GM18508 (cell line): Measurements from ENCODE around the gene NKX2-1.
"Not testable (repeated sequence)": the region's sequence is repeated elsewhere in the genome, so short reads cannot be mapped to it uniquely, and the experiment has no call there.

Source experiments
- ATAC-seq: cut with Tn5 transposase; IDR thresholded peaks from one replicate; pipeline ENCODE4 v1.9.1; 2021; ENCODE audit warnings: moderate number of reproducible peaks; ENCODE audit not compliant: insufficient read depth, unreplicated experiment

Gene NKX2-1

DNA sequence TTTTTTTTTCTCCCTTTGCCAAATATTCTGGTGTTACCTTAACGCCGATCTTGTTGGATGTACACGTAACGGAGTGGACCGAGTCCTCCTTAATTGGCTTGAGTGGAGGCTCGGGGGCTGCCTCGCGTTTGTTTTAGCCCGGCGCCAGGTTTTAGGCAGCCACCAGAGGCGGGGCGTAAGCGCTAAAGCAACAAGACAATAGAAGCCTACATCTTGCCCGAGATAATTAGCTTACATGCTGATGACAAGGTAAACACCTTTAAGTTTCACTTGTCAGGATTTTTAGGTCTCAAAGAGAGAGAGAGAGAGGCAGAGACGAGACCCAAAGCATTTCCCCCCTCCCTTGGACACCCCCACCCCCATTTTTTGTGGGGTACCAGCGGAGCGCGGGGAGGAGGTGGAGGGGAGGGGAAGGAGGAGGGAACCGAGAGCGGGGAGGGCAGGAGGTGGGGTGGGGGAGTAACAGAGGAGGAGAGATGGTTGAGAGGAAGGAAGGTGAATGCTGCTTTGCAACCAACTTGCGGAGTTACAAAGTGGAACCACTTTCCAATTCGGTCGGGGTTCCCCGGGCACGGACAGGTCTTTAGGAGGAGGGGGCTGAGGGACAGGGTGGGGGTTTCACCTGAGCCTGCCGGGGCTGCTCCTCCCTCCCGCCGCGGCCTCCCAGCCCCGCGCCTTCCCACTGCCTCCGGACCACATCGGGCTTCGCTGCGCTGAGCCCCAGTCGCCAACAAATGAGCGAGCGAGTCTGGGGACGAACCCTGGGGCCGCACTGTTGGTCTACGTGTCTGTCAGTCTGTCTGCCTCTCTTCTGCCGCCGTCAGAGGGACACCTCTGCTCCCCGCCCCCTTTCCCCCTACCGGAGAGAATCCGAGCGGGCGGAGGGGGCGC lies at the start of gene NKX2-1:
Gene NKX2-1, minus strand, starts transcription at position 802 of the 891 bp plus-strand sequence. Its CDS starts 103 bp downstream, at position 699.
- no peak for ATAC-seq

DNA sequence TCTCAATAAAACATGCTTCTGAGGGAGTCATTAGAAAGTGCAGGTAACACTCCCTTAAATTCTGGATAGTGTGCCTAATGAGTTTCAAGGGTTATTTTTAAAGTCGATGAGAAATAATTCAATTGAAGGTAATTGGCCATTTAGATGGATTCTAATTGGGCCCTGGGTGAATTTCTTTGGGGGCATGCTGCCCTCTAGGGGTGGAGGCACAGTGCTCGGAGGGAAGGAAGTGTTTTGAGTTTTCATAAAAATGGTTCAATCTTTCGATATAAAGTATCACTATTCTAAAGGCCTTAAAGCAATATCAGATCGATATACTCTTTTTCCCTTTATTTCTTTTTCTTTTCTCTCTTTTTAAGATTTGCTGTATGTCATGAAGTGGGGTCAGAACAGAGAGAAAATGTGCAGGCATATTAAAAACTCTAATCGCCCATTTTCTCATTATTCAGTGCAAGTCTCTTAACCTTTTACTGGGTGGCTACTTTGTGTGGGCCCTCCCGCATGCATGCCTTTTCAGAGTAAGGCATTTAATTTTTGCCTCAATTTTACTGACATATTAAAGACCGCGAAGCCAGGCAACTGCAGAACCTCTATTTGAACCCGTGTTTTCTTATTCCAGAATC lies 36.9 kb upstream of the NKX2-1 start:
- ATAC-seq = no peak

DNA sequence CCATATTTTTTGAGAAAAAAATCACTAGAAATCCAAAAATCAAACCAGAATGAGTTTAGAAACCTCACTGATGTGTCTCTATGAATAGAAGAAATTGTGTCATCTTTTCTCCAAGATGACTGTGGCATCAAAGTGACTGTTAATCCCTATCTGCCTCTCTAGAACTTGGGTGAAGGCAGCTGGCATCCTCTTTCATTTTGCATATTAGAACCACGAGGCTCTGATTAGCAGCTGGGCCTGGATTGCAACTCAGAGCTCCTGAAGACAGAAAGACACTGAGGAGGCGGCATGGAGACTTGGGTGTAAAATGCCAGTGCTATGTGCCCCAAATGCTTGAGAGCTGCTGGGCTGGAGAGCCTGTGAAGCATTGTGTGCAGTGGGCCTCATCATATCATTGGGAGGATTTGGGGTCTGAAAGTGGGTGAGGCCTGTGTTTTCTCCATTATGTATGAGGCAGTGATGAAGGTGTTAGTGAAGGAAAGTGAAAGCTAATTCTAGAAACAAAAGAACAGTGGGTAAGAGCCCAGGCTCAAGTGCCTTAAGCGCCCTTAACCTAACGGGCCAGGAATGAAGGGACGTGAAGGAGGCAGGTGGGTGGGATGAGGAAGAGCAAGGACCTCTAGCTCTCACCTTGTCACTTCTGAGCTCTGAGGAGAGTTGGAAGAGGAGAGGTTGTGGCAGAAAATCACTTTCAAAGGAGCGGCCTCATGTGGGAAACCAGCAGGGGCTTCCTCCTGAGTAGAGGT lies 36.1 kb upstream of the NKX2-1 start:
- no peak for ATAC-seq

DNA sequence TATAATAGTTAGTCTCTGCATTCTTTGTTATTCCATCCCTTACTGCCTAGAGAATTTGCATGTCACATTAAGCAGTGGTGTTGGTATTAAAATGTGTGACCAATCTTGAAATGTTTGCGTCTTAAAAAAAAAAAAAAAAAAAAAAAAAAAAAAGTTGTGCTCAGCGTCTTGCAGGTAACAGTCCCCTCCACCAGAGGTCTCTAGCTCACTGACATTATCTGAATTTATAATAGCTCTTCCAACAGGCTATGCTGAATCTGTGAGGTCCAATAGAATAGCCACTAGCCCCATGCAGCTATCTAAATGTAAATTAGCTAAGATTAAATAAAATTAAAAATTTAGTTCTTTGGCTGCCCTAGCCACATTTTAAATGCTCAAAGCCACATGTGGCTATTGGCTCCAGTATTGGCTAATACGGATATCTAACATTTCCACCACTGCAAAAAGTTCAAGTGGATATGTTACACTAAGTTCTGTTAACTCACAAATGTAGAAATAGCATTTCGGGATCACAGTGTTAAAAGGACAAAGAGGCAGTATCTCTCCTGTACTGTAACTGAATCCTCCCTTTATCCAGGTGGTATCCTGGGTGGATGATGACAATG lies 33.7 kb upstream of the NKX2-1 start:
- no peak for ATAC-seq

DNA sequence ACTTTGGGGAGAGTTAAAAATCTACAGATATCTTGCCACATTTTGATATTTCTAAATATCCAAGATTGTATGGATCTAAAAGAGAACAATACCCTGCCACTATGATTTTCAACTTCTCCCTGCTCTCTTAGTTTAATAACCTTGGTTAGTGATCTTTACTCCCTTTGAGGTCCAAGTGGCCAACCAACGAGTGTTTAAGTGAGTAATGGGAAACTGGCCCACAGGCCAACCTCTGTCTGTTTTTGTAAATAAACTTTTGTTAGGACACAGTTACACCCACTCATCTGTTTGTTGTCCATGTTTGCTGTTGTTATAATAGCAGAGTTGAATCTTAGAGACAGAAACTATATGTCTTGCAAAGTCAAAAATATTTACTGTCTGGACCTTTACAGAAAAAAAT lies 30.9 kb upstream of the NKX2-1 start:
- no peak for ATAC-seq

DNA sequence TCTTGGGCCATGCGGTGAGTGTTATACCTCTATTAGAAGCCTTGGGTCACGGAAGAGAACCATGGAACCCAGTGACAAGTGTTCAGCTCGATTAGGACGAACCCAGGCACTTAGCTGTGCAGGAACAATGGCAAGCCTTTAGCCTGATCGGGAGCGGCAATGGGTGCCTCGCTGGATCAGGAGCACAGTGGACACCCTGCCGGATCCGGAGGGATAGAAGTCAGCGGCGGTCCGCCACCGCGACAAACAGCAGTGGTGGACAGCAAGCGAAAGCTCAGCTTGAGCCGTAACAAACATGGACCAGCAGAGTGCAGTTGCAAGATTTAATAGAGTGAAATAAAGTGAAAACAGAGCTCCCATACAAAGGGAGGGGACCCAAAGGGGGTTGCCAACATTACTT lies 24.2 kb upstream of the NKX2-1 start:
- not testable (repeated sequence) for ATAC-seq

DNA sequence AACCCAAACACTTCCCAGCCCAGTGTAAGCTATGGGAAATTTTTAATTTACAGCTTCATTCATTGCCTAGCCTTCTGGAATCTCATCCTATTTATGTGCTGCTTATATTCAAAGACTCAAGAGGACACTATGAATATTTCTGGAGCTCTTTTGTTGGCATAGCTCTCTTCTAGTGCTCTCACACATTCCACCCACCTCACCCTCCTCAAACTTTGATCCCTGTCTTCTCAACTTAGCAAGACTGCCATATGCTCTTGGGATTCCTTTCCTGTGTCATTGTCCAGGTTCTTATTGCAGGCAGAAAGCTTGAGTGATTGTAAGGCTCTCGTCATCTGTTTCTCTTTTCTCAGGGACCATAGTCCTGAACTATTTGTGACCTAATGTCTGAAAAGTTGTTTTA lies 18.0 kb upstream of the NKX2-1 start:
- no peak for ATAC-seq

DNA sequence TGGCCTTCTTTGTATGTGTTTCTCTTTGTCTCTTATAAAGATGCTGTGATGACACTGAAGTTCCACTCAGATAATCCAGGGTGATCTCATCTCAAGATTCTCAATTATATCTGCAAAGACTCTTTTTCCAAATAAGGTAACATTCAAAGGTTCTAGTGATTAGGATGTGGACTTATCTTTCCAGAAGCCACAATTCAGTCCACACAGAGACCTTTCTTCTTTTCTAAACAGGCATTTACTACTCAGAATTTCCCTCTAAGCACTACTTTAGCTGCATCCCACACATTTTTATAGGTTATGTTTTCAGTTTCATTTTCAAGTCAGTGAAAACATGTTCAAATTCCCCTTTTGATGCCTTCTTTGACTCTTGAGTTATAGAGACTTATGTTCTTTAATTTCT lies 9.0 kb upstream of the NKX2-1 start:
- no peak for ATAC-seq

DNA sequence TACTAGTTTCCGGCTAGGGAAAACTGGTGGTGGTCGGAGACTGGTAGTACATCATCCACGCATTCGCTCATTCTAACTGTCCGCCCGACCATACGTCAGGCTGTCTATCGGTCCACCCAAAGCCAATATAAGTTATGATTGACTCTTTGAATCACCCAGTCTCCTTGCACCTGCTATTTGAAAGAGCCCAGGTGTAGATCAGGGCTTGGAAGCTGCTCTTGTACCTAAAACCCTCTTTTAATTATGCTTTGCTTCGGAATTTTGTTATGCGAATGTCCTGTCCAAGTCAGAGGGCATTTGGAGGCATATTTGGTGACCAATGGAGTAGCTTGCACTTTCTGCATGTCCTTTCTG lies 5.7 kb upstream of the NKX2-1 start:
- ATAC-seq = no peak

DNA sequence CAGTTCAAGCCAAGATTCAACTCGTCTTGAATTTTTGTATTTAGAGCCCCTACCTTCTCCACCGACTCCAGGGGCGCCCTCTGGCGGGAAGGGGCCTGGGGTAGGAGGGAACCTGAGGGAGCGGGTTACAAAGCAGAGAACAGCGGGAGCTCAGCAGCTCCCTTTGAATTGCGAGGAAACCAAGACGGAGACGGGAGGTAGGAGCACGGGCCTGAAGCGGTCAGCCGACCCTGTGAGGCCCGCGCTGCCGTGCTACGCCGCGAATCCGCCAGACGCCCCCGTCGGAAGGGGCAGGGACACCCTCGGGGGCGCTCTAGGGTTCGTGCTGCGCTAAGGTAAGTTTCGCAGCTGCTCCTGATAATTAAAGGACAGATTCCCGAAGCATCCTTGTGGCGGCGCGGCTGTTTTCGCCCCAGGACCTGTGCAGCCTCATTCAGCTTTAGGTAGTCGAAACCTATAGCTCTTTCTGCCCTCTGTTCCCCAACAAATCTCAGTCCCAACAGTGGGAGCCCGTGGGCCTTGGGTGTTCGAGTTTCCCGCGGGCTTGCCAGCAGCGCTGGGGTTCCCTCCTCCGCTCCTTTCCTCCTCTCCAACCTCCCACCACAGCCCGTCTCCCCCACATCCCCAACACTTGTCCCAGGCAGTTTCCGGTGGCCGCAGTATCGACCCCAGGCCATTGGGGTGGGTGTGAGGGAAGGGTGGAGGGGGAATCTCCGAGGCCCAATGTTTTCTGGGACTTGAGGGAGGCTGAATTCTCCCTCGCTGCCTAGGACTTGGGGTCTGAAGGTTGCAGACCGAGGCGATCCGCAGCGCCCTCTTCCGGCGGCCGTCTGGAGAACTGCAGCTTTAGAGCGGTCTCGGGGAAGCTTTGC lies 5.1 kb upstream of the NKX2-1 start:
- ATAC-seq = no peak

DNA sequence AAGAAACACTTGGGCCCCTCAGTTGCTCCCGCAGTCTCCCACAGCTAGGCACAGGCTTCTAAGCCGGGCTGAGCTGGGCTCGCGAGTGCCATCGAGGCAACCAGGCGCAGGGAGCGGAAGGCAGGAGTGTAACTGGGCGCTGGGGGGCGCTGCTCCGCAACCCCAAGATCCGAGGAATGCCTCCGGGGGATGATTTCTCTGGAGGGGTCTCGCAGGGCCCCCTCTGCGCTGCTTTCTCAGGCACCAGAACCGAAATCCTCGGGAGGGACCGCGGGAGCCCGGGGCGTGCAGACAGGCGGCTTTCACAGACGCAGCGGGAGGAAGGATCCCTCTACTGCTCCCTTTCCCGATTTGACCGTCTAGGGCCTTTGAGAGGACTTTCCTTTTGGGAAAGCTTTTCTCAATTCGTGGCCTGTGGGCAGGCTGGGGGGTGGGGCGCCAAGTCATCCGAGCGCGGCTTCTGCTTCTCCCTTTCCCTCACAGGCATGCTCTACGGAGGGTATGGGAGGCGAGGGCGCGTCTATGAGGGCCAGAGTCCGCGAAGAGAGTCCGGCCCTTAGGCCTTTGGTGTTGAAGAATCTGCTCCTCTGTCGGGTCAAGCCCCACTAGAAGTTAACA lies 4.3 kb upstream of the NKX2-1 start:
- ATAC-seq = no peak

DNA sequence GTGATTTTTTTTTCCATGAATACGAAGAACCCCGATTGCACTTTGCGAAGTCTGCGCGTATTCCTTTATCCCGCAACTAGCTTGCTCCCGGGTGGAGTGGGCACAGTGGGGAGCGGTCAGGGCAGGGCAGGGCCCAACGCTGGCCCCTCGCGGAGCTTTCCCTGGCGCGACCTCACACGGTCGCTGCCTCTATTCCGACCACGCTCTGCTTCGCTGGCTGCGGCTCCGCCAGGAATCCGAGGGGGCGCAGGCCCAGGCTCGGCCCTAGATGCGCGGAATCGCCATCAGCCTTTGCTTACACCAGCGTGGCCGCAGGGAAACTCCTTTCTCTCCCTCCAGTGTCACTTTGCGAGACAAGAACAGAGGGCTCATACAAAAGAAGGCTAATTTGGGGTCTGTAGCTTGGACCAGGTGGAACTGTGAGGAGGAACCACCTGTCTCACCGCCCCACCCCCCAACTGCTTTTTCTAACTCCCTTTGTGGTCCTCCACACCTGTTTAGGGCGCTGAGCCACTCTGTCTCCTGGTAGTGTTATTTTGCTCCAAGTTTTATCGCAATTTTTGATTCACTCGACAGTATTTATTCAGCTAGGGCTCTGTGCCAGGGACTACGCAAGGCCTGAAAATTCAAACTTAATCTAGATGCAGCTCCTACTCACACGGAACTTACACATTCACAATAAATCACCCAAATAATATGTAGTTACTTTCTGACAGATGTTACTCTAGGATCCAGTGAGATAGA lies 3.1 kb upstream of the NKX2-1 start:
- ATAC-seq = no peak

DNA sequence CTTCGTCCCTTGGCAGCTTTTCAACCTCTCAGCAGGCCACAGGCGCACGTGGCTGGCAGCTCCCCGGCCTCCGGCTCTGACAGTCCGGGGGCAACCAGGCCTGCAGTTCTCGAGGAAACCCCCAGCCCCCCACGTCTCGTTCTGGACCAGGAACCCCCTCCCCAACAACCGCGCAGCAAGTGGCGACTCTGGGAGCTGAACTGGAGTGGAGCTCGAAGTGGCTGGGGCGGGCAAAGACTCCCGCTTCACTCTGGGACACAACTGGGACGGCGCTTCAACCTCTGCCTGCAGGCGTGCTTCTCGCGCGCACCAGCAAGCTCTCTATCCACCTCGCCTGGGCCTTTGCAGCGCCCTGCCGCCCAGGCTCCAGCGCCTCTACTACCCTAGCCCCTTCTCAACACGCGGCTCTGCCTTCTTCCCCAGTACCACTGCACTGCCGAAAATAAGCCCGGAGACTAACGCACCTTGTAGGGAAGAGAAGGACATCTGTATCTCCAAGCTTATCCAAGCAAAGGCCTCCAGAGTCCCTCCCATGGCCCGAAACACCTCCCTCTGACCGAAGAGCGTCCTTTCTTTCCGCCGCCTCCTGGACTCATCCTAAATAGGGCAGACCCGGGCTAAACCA lies 2.4 kb upstream of the NKX2-1 start:
- ATAC-seq = no peak

DNA sequence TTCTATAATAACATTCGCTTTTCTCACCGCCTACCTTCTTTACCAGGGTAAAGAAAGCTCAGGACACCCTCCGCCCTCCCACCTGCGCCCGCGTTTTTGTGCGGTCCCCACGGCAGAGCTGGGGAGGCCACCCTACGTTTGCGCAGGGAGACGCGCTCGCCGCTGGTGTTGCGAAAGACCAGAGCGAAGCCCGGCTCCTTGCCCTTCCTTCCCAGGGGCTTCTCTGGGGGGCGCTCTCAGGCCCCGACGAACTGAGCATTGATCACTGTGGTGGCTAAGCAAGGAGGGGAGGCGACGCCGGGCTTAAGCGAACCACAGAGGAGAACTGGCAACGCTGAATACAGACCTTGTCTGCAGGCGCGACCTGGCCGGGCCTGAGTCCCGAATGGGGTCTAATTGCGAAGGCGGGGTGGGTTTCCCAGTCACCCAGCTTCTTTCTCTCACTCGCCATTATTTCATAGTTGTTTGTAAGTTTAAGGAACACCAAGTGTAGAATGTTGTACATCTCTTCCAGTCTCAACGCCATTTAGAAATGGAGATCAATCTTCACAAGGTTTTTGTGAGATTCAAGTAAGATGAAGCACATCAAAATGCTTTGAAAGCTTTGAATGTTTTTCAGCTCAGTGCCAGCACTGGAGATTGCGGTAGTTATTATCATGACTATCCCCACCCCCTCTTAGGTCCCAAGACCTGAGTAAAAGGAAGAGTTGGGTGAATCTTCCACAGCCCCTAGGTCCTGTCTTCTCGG lies 1.7 kb upstream of the NKX2-1 start:
- no peak for ATAC-seq

DNA sequence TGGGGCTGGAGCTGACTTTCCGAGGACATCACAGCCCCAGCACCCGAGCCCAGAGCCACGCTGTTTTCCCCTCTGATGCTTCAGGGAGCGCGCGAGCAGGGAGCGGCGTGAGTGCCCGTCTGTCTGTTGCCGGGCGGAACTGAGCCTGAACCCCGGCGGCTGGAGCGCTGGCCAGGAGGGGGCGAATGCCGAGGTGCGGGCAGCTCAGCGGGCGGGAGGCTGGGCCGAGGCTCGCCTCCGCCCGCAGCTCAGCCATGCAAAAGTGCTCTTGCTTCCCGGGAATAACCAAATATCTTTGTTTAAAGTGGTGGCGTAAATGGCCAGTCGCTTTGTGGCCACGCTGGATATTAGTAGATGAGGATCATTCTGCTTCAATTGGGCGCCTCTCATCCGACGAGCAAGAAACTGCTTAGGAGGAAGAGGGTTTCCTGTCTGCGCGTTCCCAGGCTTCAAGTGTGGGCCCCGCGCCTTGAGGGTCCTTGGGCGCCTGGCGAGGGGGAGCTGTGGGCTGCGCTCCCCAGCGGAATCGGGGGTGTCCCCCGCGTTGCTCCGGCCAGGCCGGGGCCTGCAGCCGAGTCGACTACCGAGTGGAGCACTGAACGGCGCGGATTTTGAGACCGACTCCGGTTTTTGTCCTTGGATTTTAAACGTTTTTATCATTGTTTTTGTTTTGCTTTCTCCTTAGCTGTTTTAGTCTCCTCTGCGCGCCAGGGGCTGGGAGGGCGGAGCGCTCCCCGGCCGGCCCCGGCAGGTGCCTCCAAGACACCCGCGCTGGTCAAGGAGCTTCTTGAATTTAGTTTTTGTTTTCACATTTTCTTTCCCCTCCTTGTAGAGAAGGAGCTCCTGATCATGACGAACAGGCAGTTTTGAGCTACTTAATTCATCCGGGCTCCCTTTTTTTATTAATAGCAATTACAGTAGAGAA lies 831 bp upstream of the NKX2-1 start:
- ATAC-seq = no peak

DNA sequence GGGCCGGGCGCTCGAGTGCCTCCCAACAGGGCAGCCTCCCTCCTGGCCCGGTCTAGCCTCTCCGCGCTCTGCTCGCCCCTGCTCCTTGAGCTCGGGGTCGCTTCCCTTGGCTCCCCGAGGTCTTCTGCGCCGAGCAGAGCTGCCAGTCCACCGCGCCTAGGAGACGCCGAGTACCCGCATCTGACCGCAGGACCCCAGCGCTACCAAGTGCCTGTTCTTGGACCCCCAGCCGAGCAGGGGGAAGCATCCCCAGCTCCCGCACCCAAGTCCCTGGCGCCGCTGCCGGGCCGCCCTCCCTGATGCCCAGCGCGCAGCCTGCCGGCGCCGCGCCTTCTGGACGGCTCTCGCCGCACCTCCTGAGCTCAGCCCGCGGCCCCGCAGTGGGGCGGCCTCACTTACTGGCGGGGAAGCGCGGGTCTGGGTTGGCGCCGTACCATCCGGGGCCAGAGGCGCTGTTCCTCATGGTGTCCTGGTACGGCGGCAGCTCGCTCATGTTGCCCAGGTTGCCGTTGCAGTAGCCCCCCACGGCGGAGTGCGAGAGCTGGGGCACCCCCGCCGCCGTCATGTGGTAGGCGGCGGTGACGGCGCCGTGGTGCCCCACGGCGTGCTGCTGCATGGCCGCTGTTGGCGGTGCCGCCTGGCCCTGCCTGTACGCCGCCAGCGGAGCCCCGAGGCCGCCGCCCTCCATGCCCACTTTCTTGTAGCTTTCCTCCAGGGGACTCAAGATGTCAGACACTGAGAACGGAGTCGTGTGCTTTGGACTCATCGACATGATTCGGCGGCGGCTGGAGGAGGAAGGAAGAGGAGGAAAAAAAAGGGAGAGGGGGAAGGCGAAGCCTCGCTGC lies 1.2 kb downstream of the NKX2-1 start:
- ATAC-seq = no peak
